ENCODE data around the gene RXRB. TPM values are rescaled to one million over a fixed set of nuclear protein-coding genes. Genes with fewer than 3 reads are reported as not detected.
A peak's percentile ranks its signal among the peaks of the same experiment; 100 is the strongest.

RXRB gene
- total and polyA plus RNA-seq, 8 donors: 20.1 to 68.3 (median 24.6) TPM

GRCh38 chr6:33208091-33208967, 7.9 kb upstream of the RXRB start, which contains the start of gene RING1:
RING1 (plus strand) TSS chr6:33208500; CDS start chr6:33208823, 323 bp downstream.
- Histone ChIP-seq H3K27ac (peak within 1 kb of the TSS; percentile 81 to 94 (median 92)), H3K27me3 (no peaks in the 10 kb centered on the region), H3K4me1 (peaks cover 7 to 11% (median 8%) of the 10 kb centered on the region in 3 donors), H3K9me3 (no peaks in the 10 kb centered on the region), H3K4me3 (peak within 1 kb of the TSS; percentile 62 to 86 (median 73)), H3K36me3 (peaks cover 0 to 14% (median 5%) of the 10 kb centered on the region in 3 donors)
- intact Hi-C loops (cut with DNase I): no loop called here
- DNase-seq (peak; percentile 80 to 93 (median 86)), FAIRE-seq (no peak), ATAC-seq (peak; percentile 66 to 81 (median 73))
- WGBS, 2 donors: 0 to 1% methylated on average over 45 to 84 of the region's 86 CpGs
- TF ChIP-seq, protein P1, sequence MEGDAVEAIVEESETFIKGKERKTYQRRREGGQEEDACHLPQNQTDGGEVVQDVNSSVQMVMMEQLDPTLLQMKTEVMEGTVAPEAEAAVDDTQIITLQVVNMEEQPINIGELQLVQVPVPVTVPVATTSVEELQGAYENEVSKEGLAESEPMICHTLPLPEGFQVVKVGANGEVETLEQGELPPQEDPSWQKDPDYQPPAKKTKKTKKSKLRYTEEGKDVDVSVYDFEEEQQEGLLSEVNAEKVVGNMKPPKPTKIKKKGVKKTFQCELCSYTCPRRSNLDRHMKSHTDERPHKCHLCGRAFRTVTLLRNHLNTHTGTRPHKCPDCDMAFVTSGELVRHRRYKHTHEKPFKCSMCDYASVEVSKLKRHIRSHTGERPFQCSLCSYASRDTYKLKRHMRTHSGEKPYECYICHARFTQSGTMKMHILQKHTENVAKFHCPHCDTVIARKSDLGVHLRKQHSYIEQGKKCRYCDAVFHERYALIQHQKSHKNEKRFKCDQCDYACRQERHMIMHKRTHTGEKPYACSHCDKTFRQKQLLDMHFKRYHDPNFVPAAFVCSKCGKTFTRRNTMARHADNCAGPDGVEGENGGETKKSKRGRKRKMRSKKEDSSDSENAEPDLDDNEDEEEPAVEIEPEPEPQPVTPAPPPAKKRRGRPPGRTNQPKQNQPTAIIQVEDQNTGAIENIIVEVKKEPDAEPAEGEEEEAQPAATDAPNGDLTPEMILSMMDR (IDR thresholded peaks at IDR 0.05): no peak

DNA sequence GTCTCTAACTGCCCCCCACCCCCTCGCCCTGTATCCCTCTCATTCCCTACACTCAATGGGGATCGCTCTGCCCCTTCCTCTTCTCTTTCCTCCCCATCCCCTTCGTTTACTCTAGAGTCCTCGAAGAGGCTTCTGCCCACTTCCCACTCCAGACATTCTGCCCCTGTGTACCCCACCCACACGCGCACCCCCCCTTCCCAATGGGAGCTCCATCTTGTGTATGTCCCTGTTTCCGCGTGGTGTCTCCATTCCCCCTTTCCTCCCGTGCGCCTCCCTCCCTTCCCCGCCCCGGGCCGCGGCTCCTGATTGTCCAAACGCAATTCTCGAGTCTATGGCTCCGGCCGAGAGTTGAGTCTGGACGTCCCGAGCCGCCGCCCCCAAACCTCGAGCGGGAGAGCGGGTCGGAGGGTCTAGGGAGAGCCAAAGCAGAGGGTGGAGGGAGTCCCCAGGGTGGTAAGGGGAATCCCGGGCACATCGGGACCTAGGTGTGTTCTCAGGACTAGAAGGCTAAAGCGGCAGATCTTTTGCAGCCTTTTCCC, 7.2 kb upstream of the RXRB start:
- DNase-seq: peak; percentile 47 to 84 (median 62)

DNA sequence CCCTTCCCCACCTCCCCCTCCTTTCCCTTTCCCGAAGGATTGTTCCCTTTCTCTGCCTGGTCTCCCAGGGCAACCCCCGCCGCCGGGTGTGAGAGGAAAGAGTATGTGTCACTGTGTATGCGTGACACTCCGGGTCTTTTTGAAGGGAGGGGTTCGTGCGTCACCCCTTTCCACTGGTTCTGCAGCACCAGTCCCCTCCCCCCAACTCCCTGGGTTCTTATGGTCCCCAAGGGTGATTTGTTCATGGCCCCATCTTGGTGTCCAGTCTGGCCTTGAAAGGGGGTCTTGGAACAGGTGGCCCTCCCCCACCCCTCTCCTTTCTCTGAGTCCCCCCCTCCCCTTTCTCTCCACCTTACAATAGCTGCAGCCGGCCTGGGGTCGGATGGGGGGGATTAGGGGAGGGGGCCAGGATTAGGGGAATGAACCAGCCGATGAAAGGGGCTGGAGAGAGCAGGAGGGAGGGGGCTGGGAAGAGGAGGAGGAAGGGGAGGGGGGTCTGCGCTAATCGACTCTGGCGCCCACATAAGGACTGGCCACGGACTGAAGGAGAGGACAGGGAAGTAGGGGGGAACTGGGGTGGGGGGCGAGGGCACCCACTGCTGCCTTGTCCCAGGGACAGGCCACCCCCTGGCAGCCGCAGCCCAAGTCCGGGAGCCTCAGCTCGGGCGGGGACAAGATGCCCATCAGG, 6.5 kb upstream of the RXRB start:
- intact Hi-C loops (cut with DNase I): no loop called here
- 23 to 26% methylated on average over 19 to 20 of the region's 20 CpGs for WGBS, 2 donors
- TF ChIP-seq, protein P1 (IDR thresholded peaks at IDR 0.05): no peak
- Histone ChIP-seq H3K27me3 (no peaks in the 10 kb centered on the region), H3K27ac (peak overlapping the region in 1 of 4 donors; percentile 92), H3K9me3 (no peaks in the 10 kb centered on the region), H3K4me1 (peaks cover 9 to 19% (median 11%) of the 10 kb centered on the region in 3 donors), H3K4me3 (peak overlapping the region in 2 of 4 donors; percentile 62 to 86), H3K36me3 (peaks cover 0 to 27% (median 16%) of the 10 kb centered on the region in 3 donors)
- DNase-seq (peak in 4 of 6 donors; percentile 31 to 77 (median 48)), ATAC-seq (no peak), FAIRE-seq (no peak)

More for the DNA sequence above, 7.2 kb upstream of the RXRB start:
- no peaks in the 10 kb centered on the region for H3K27me3 ChIP-seq
- ATAC-seq (peak; percentile 5 to 35 (median 22)), FAIRE-seq (no peak)
- no peaks in the 10 kb centered on the region for H3K9me3 ChIP-seq
- intact Hi-C loops (cut with DNase I): no loop called here
- H3K4me1 ChIP-seq: peaks cover 6 to 15% (median 7%) of the 10 kb centered on the region in 3 donors
- WGBS, 2 donors: 1% methylated on average over 28 to 29 of the region's 29 CpGs
- H3K4me3 ChIP-seq: peak overlapping the region; percentile 62 to 86 (median 73)
- H3K27ac ChIP-seq: peak overlapping the region; percentile 81 to 94 (median 92)
- TF ChIP-seq, protein P1 (IDR thresholded peaks at IDR 0.05): no peak
- H3K36me3 ChIP-seq: peaks cover 0 to 21% (median 12%) of the 10 kb centered on the region in 3 donors

DNA sequence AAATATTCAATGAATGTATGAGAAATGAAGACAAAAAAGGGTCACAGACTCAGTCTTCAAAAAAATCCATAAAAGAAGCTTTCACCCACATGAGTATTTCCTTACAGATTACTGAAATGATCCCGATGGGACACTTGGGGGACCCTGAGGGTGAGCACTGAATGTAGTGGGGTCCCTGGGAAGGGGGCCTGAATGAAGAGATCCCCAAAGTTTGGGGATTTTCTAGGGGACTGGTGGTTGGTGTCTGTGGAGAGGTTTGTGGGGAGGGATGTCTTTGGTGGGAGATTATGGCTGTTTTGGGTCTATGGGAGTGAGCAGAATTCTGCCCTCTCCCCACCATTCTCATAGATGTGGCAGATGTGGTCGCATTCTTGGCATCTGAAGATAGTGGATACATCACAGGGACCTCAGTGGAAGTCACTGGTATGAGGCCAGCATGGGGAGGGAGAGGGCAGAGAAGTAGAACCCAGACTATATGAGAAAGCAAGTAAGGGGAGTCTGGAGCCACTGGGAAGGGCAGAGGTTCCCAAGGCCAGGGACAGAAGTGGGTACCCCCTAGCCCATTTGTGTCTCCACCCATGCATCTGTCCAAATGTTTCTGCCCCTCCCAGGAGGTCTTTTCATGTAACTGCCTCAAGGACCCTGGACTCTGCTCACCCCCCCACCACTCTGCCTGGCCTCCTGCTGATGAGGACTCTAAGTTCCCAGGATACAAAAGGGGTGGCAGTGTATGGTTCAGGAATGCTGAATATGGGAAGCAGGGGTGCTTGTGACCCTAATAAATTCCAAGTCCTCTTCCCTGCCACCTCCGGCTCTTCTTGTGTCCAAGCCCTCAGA, 5.8 kb upstream of the RXRB start:
- H3K27ac ChIP-seq: no peak overlapping the region
- H3K36me3 ChIP-seq: peaks cover 0 to 28% (median 16%) of the 10 kb centered on the region in 3 donors
- H3K27me3 ChIP-seq: no peaks in the 10 kb centered on the region
- intact Hi-C loops (cut with DNase I): no loop called here
- no peak overlapping the region for H3K4me3 ChIP-seq
- H3K4me1 ChIP-seq: peaks cover 11 to 25% (median 15%) of the 10 kb centered on the region in 3 donors
- 81 to 89% methylated on average over 3 of the region's 3 CpGs for WGBS, 2 donors
- FAIRE-seq: no peak
- no peaks in the 10 kb centered on the region for H3K9me3 ChIP-seq
- DNase-seq: peak in 1 of 6 donors; percentile 18
- TF ChIP-seq, protein P1 (IDR thresholded peaks at IDR 0.05): no peak
- ATAC-seq: no peak
